Endodermal cell (in vitro differentiated cells): ENCODE results near the gene GSTM5. TPM values are rescaled to one million over a fixed set of nuclear protein-coding genes. Genes with fewer than 3 reads are reported as not detected.

Experiments used
- DNase-seq: peaks from one replicate; pipeline ENCODE4 v3.0.0-alpha.2; 2017
- H3K27ac ChIP-seq: 2 replicates; pipeline ENCODE4 v1.5.1; 2013; ENCODE audit warnings: mild to moderate bottlenecking, low read depth, low read length, moderate library complexity
- H3K27me3 ChIP-seq: 2 replicates; pipeline ENCODE4 v1.6.1; 2013; ENCODE audit warnings: mild to moderate bottlenecking, low read length, moderate library complexity; ENCODE audit not compliant: insufficient read depth, control insufficient read depth, poor library complexity, severe bottlenecking
- H3K36me3 ChIP-seq: 2 replicates; pipeline ENCODE4 v1.7.0; 2013; ENCODE audit warnings: mild to moderate bottlenecking, low read length, moderate library complexity; ENCODE audit not compliant: control insufficient read depth, insufficient read depth
- H3K4me1 ChIP-seq: one replicate; pipeline ENCODE4 v1.7.0; 2013; ENCODE audit warnings: low read length; ENCODE audit not compliant: control insufficient read depth, insufficient read depth
- H3K4me3 ChIP-seq: 2 replicates; pipeline ENCODE4 v1.5.1; 2013; ENCODE audit warnings: mild to moderate bottlenecking, low read length, moderate library complexity
- H3K9ac ChIP-seq: 2 replicates; pipeline ENCODE4 v1.6.1; 2013; ENCODE audit warnings: mild to moderate bottlenecking, low read length, moderate library complexity; ENCODE audit not compliant: poor library complexity, severe bottlenecking; ENCODE audit errors: extremely low read depth
- H3K9me3 ChIP-seq: 2 replicates; pipeline ENCODE4 v1.6.1; 2013; ENCODE audit warnings: mild to moderate bottlenecking, low read length, moderate library complexity; ENCODE audit not compliant: control insufficient read depth
- H3K27ac Mint-ChIP-seq: 2 replicates; pipeline ENCODE4 v1.8.0; 2020; ENCODE audit warnings: mixed read lengths
- H3K27me3 Mint-ChIP-seq: 2 replicates; pipeline ENCODE4 v1.8.0; 2021; ENCODE audit warnings: mild to moderate bottlenecking, mixed read lengths; ENCODE audit not compliant: insufficient read depth
- H3K36me3 Mint-ChIP-seq: 2 replicates; pipeline ENCODE4 v1.8.0; 2020; ENCODE audit warnings: low read depth, mixed read lengths
- H3K4me1 Mint-ChIP-seq: 2 replicates; pipeline ENCODE4 v1.8.0; 2020; ENCODE audit warnings: mixed read lengths
- H3K4me3 Mint-ChIP-seq: 2 replicates; pipeline ENCODE4 v1.8.0; 2020; ENCODE audit warnings: mild to moderate bottlenecking, moderate library complexity, mixed read lengths
- H3K9me3 Mint-ChIP-seq: 2 replicates; pipeline ENCODE4 v1.8.0; 2020; ENCODE audit warnings: mild to moderate bottlenecking, mixed read lengths
- CTCF ChIP-seq: fragments of 200-600 bp; sonication (generic); conservative IDR thresholded peaks from 2 replicates; pipeline ENCODE4 v1.5.0; 2021; ENCODE audit warnings: antibody characterized with exemption, mild to moderate bottlenecking
- WGBS, 2 experiments: methylation state at CpG; one replicate each; pipeline versions ENCODE4 v1.1.5 to v1.1.7; 2013; ENCODE audit warnings: missing lambda C conversion rate in 2 of 2, mixed read lengths in 1 of 2; ENCODE audit not compliant: insufficient coverage in 1 of 2, insufficient read length in 1 of 2; 5-methylcytosine and 5-hydroxymethylcytosine counted together
- total RNA-seq, 2 donors: library from RNA; stranded (reverse); fragmentation: NEBNext Ultra II Directional in 1 of 2; extraction: Animal tissue kit (Norgen Biotek cat#: 25700) in 1 of 2; gene quantifications; 2 replicates in 1 of 2; 3 replicates in 1 of 2; pipeline ENCODE4 v1.2.1, GENCODE V29; 2021

The GSTM5 gene
- total RNA-seq, 2 donors from 2014 or later = 0.13 to 0.70 TPM

DNA sequence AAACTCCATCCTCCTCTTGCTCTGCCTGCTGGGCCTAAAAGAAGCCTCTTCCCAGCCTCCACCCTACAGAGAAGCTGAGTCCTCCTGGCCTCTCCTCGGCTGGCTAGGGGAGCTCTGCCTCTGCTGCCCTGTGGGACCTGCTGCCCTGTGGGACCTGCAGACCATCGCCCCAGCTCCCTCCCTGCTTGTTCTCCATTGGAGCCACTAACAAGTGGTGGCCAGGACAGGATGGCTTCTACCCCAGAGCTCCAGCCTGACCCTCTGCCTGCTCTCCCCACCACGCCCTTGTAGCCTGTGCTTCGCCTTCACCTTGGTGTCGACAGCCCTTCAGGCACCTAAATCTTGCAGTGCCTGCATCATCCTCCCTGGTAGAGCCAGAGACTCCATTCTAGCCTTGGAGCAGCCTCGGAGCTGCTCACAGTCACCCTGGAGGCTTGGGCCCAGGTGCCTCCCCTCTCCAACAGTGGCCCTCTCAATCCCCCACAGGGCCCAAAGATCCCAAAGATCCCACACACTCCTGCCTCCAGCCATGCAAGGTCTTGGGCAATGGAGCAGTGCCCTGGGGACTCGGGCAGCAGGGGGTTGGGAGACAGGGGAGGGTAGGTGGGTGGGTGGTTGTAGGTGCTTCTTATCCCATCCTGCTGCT, 48.7 kb downstream of the GSTM5 start:
- Mint-ChIP-seq H3K27me3 (no peaks in the 10 kb centered on the region), H3K9me3 (no peaks in the 10 kb centered on the region), H3K36me3 (no peaks in the 10 kb centered on the region), H3K27ac (no peak overlapping the region), H3K4me3 (no peak overlapping the region), H3K4me1 (no peaks in the 10 kb centered on the region)
- H3K27me3 ChIP-seq = no peaks in the 10 kb centered on the region
- no peak overlapping the region for H3K4me3 ChIP-seq
- H3K4me1 ChIP-seq = no peaks in the 10 kb centered on the region
- TF ChIP-seq CTCF = no peak
- no peaks in the 10 kb centered on the region for H3K36me3 ChIP-seq
- WGBS, 2 experiments = 92% methylated on average over 6 to 7 of the region's 7 CpGs
- no peak overlapping the region for H3K27ac ChIP-seq
- H3K9ac ChIP-seq = no peak overlapping the region
- H3K9me3 ChIP-seq = no peaks in the 10 kb centered on the region
- peak; percentile 27 for DNase-seq

- Histone ChIP-seq H3K9me3 (no peaks in the 10 kb centered on the region), H3K27ac (no peak overlapping the region), H3K4me1 (no peaks in the 10 kb centered on the region), H3K36me3 (no peaks in the 10 kb centered on the region), H3K9ac (no peak overlapping the region), H3K27me3 (no peaks in the 10 kb centered on the region), H3K4me3 (no peak overlapping the region)
- WGBS, 2 experiments = 88 to 89% methylated on average over 9 to 14 of the region's 14 CpGs
- Mint-ChIP-seq H3K4me1 (no peaks in the 10 kb centered on the region), H3K36me3 (no peaks in the 10 kb centered on the region), H3K27me3 (no peaks in the 10 kb centered on the region), H3K4me3 (no peak overlapping the region), H3K27ac (no peak overlapping the region), H3K9me3 (no peaks in the 10 kb centered on the region)
- DNase-seq = no peak
- no peak for TF ChIP-seq CTCF
These were observed 49.4 kb downstream of the GSTM5 start for GRCh38 chr1:109761227-109762038.

DNA sequence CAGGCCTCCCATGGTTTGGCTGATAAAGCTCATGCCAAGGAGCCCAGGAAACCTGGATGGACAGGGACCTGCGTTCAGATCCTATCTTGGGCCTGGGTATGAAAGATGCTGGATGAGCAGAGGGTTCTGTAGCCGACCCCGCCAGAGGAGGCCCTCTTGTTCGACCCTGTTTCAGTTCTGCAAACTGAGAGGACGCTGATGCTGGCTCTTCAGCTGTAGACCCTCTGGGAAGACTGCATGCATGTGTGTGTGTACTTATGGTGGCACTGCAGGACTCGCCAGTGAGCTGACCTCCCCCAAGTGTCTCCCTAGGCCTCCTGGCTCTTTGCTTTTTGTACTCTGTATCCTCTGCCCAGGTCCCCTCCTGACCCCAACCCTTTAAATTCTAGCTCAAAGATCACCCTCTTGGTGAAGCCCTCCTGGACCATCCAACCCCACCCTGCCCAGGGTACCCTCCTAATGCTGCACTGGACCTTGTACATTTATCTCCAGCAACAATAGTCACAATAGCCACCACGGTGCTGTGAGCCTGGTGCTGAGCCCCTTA, 50.1 kb downstream of the GSTM5 start:
- no peak overlapping the region for H3K4me3 ChIP-seq
- H3K4me1 ChIP-seq = no peaks in the 10 kb centered on the region
- no peak overlapping the region for H3K9ac ChIP-seq
- no peak for TF ChIP-seq CTCF
- Mint-ChIP-seq H3K36me3 (no peaks in the 10 kb centered on the region), H3K27ac (no peak overlapping the region), H3K4me3 (no peak overlapping the region), H3K9me3 (no peaks in the 10 kb centered on the region), H3K4me1 (no peaks in the 10 kb centered on the region), H3K27me3 (no peaks in the 10 kb centered on the region)
- H3K9me3 ChIP-seq = no peaks in the 10 kb centered on the region
- no peaks in the 10 kb centered on the region for H3K36me3 ChIP-seq
- no peaks in the 10 kb centered on the region for H3K27me3 ChIP-seq
- DNase-seq = no peak
- WGBS, 2 experiments = 89 to 97% methylated on average over 5 to 7 of the region's 7 CpGs
- H3K27ac ChIP-seq = no peak overlapping the region
